HCT116 (cell line): ENCODE measurements around the gene S100A13. TPM values are rescaled to one million over a fixed set of nuclear protein-coding genes. Genes with fewer than 3 reads are reported as not detected.

Experiments used
- ATAC-seq: fragments of 200-7000 bp; cut with Tn5 transposase; 2 replicates; pipeline ENCODE4 v1.9.1; 2020; ENCODE audit warnings: mild to moderate bottlenecking, moderate library complexity
- BruUV-seq: library from RNA; stranded (reverse); fragments of 400-500 nt; replicated peaks from 2 replicates; lab custom pipeline; 2021; lab: Mats Ljungman, UMichigan
- CTCF ChIA-PET: fragments of 300-600 bp; sonication (Branson Sonifier 250); formaldehyde crosslinking; loops from one replicate; lab custom pipeline; 2021; ENCODE audit warnings: antibody characterized with exemption; lab: Charles Lee
- POLR2A ChIA-PET: fragments of 300-600, 350-600 bp; sonication (Branson Sonifier 250); formaldehyde crosslinking; loops from one replicate; lab custom pipeline; 2021; ENCODE audit warnings: antibody characterized with exemption; lab: Charles Lee
- RAD21 ChIA-PET, 2 experiments: fragments of 300-600 bp; sonication (Branson Sonifier 250); formaldehyde crosslinking; loops; one replicate each; lab custom pipeline; 2023; ENCODE audit warnings: low total read pairs in 2 of 2; ENCODE audit not compliant: uncharacterized antibody in 2 of 2, unreplicated experiment in 2 of 2, low non-redundant PET in 1 of 2; lab: Charles Lee
- DNase-seq: peaks from one replicate; pipeline ENCODE4 v3.0.0-alpha.2; 2010; ENCODE audit warnings: low read depth, low spot score
- H2AFZ ChIP-seq: fragments of 200-600 bp; shearing (Covaris generic), sonication (generic); 2 replicates; pipeline ENCODE4 v1.6.1; 2017; ENCODE audit warnings: low read depth, mixed run types, mixed read lengths, antibody characterized with exemption, low read length; ENCODE audit not compliant: poor library complexity, severe bottlenecking
- H3K27ac ChIP-seq: 2 replicates; pipeline ENCODE4 v1.5.1; 2012; ENCODE audit warnings: low read depth, low read length
- H3K27me3 ChIP-seq: fragments of 200-600 bp; sonication (generic); 2 replicates; pipeline ENCODE4 v1.6.1; 2016; ENCODE audit warnings: mixed run types, low read length, mixed read lengths; ENCODE audit not compliant: insufficient read depth
- H3K36me3 ChIP-seq, 2 experiments: fragments of 200-500 bp in 1 of 2; fragments of 200-600 bp in 1 of 2; sonication (Bioruptor generic) in 1 of 2; sonication (generic) in 1 of 2; 2 replicates each; pipeline versions ENCODE4 v1.5.1 to v1.6.1; 2014 to 2016; ENCODE audit warnings: low read length in 2 of 2, inconsistent platforms in 1 of 2, mixed read lengths in 1 of 2, mixed run types in 1 of 2; ENCODE audit not compliant: insufficient read depth in 2 of 2, control insufficient read depth in 1 of 2
- H3K4me1 ChIP-seq, 2 experiments: fragments of 200-600 bp in 1 of 2; sonication (generic) in 1 of 2; 2 replicates each; pipeline versions ENCODE4 v1.5.1 to v1.6.1; 2012 to 2017; ENCODE audit warnings: low read length in 2 of 2, inconsistent platforms in 1 of 2, mild to moderate bottlenecking in 1 of 2, mixed read lengths in 1 of 2, mixed run types in 1 of 2, moderate library complexity in 1 of 2; ENCODE audit not compliant: insufficient read depth in 2 of 2, control insufficient read depth in 1 of 2
- H3K4me2 ChIP-seq: fragments of 200-600 bp; sonication (generic); 2 replicates; pipeline ENCODE4 v1.6.1; 2017; ENCODE audit warnings: mixed run types, low read length, mixed read lengths
- H3K4me3 ChIP-seq, 2 experiments: fragments of 200-600 bp in 1 of 2; sonication (generic) in 1 of 2; replicated peaks in 1 of 2; 2 replicates each; pipeline ENCODE4 v1.5.1; 2011 to 2016; ENCODE audit warnings: low read length in 2 of 2, control low read depth in 1 of 2, low read depth in 1 of 2, mild to moderate bottlenecking in 1 of 2, mixed read lengths in 1 of 2, mixed run types in 1 of 2
- H3K79me2 ChIP-seq: fragments of 200-600 bp; sonication (generic); 2 replicates; pipeline ENCODE4 v1.6.1; 2017; ENCODE audit warnings: mild to moderate bottlenecking, mixed run types, low read length, moderate library complexity, mixed read lengths; ENCODE audit not compliant: insufficient read depth
- H3K9ac ChIP-seq: fragments of 200-600 bp; sonication (generic); 2 replicates; pipeline ENCODE4 v1.6.1; 2016; ENCODE audit warnings: low read length, mixed read lengths
- H3K9me2 ChIP-seq: fragments of 200-600 bp; sonication (generic), shearing (Covaris generic); 2 replicates; pipeline ENCODE4 v1.6.1; 2017; ENCODE audit warnings: mixed run types, mild to moderate bottlenecking, moderate library complexity; ENCODE audit not compliant: insufficient read depth
- H3K9me3 ChIP-seq, 2 experiments: fragments of 200-500 bp in 1 of 2; fragments of 200-600 bp in 1 of 2; sonication (Bioruptor generic) in 1 of 2; sonication (generic) in 1 of 2; 2 replicates each; pipeline ENCODE4 v1.6.1; 2014 to 2017; ENCODE audit warnings: low read length in 2 of 2, mixed read lengths in 2 of 2, inconsistent platforms in 1 of 2, low read depth in 1 of 2, mild to moderate bottlenecking in 1 of 2, mixed run types in 1 of 2, moderate library complexity in 1 of 2; ENCODE audit not compliant: control insufficient read depth in 1 of 2, insufficient read depth in 1 of 2
- H4K20me1 ChIP-seq: fragments of 200-600 bp; sonication (generic), shearing (Covaris generic); 2 replicates; pipeline ENCODE4 v1.6.1; 2017; ENCODE audit warnings: mixed run types, mild to moderate bottlenecking, moderate library complexity; ENCODE audit not compliant: insufficient read depth
- ELF1 ChIP-seq: IDR thresholded peaks from 2 replicates; pipeline ENCODE4 v1.6.1; 2012; ENCODE audit warnings: low read depth, borderline replicate concordance
- JUND ChIP-seq: IDR thresholded peaks from 2 replicates; pipeline ENCODE4 v1.6.1; 2012
- SIN3A ChIP-seq: IDR thresholded peaks from 2 replicates; pipeline ENCODE4 v1.6.1; 2012; ENCODE audit warnings: low read depth
- TCF7L2 ChIP-seq: IDR thresholded peaks from 2 replicates; pipeline ENCODE4 v1.7.0; 2011; ENCODE audit warnings: borderline replicate concordance, inconsistent platforms; ENCODE audit not compliant: insufficient read depth, insufficient read length; ENCODE audit errors: extremely low read depth
- YY1 ChIP-seq: IDR thresholded peaks from 2 replicates; pipeline ENCODE4 v1.6.1; 2011; ENCODE audit warnings: low read length, low read depth, moderate library complexity, mild to moderate bottlenecking; ENCODE audit not compliant: insufficient replicate concordance; ENCODE audit errors: extremely low read depth
- ZFX ChIP-seq: fragments of 450-650 bp; IDR thresholded peaks from 2 replicates; pipeline ENCODE4 v1.6.1; 2017
- ZNF274 ChIP-seq: fragments of 200-500 bp; sonication (Bioruptor generic); IDR thresholded peaks from 2 replicates; pipeline ENCODE4 v1.6.1; 2014; ENCODE audit warnings: mild to moderate bottlenecking, low read depth, low read length, inconsistent platforms
- intact Hi-C: fragments of 100-400 bp; cut with micrococcal nuclease; formaldehyde crosslinking; loops from 2 replicates; pipeline ENCODE4 v1.10.0; 2022
- total RNA-seq: library from RNA; stranded (reverse); gene quantifications from one replicate; pipeline ENCODE4 v1.2.1, GENCODE V29; 2021; ENCODE audit not compliant: unreplicated experiment
- TF ChIP-seq, protein P1 (sequence below): IDR thresholded peaks from 2 replicates; pipeline ENCODE4 v1.6.1; 2011; ENCODE audit warnings: mild to moderate bottlenecking, low read length, moderate library complexity; ENCODE audit not compliant: insufficient replicate concordance; ENCODE audit errors: extremely low read depth
- TF ChIP-seq, protein P2 (sequence below): IDR thresholded peaks from 2 replicates; pipeline ENCODE4 v1.6.1; 2012; ENCODE audit warnings: low read depth

The S100A13 gene
- total RNA-seq, 1 experiment from 2014 or later: 143 TPM

DNA sequence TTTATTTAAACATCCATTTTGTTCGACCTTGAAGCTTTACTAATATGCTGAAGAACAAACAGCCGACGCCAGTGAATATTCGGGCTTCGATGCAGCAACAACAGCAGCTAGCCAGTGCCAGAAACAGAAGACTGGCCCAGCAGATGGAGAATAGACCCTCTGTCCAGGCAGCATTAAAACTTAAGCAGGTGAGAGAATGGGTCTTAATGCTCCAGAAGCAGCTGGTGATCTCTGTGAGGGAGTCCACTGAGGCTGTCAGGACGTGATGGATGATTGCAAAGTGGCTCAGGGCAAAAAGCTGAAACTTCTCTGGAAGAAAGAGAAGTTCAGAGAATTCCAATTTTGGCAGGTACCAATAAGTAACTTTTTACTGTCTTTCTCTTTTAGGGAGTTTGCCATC is 11.0 kb upstream of the S100A13 start:
- BruUV-seq: no TSS peak
- Histone ChIP-seq H3K79me2 (peaks cover 94% of the 10 kb centered on the region), H3K4me3 (no peak overlapping the region), H3K27ac (no peak overlapping the region), H2AFZ (no peak overlapping the region), H3K36me3 (peaks cover 62 to 74% of the 10 kb centered on the region in 2 experiments), H4K20me1 (peaks cover 4% of the 10 kb centered on the region; the same call in 1 of the 2 replicates), H3K27me3 (no peaks in the 10 kb centered on the region), H3K9me3 (no peaks in the 10 kb centered on the region), H3K9ac (no peak overlapping the region), H3K4me1 (peaks cover 7 to 13% of the 10 kb centered on the region in 2 experiments), H3K9me2 (no peaks in the 10 kb centered on the region), H3K4me2 (no peak overlapping the region)
- ChIA-PET RAD21 (no interaction called here), POLR2A (interaction anchor here (0.7 to 1.2 kb wide), 2 partner anchors 11 to 161 kb away, joined by 3 to 4 read pairs; partner anchors contain the start of gene S100A13), CTCF (interaction anchor here (1.2 kb wide), 1 partner anchor 11 kb away, joined by 5 read pairs; the partner anchor contains the start of gene S100A13)
- TF ChIP-seq TCF7L2 (no peak), JUND (no peak), ELF1 (no peak), ZFX (no peak), ZNF274 (no peak), SIN3A (no peak), YY1 (no peak)
- TF ChIP-seq, protein P1, sequence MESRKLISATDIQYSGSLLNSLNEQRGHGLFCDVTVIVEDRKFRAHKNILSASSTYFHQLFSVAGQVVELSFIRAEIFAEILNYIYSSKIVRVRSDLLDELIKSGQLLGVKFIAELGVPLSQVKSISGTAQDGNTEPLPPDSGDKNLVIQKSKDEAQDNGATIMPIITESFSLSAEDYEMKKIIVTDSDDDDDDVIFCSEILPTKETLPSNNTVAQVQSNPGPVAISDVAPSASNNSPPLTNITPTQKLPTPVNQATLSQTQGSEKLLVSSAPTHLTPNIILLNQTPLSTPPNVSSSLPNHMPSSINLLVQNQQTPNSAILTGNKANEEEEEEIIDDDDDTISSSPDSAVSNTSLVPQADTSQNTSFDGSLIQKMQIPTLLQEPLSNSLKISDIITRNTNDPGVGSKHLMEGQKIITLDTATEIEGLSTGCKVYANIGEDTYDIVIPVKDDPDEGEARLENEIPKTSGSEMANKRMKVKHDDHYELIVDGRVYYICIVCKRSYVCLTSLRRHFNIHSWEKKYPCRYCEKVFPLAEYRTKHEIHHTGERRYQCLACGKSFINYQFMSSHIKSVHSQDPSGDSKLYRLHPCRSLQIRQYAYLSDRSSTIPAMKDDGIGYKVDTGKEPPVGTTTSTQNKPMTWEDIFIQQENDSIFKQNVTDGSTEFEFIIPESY: no peak
- TF ChIP-seq, protein P2, sequence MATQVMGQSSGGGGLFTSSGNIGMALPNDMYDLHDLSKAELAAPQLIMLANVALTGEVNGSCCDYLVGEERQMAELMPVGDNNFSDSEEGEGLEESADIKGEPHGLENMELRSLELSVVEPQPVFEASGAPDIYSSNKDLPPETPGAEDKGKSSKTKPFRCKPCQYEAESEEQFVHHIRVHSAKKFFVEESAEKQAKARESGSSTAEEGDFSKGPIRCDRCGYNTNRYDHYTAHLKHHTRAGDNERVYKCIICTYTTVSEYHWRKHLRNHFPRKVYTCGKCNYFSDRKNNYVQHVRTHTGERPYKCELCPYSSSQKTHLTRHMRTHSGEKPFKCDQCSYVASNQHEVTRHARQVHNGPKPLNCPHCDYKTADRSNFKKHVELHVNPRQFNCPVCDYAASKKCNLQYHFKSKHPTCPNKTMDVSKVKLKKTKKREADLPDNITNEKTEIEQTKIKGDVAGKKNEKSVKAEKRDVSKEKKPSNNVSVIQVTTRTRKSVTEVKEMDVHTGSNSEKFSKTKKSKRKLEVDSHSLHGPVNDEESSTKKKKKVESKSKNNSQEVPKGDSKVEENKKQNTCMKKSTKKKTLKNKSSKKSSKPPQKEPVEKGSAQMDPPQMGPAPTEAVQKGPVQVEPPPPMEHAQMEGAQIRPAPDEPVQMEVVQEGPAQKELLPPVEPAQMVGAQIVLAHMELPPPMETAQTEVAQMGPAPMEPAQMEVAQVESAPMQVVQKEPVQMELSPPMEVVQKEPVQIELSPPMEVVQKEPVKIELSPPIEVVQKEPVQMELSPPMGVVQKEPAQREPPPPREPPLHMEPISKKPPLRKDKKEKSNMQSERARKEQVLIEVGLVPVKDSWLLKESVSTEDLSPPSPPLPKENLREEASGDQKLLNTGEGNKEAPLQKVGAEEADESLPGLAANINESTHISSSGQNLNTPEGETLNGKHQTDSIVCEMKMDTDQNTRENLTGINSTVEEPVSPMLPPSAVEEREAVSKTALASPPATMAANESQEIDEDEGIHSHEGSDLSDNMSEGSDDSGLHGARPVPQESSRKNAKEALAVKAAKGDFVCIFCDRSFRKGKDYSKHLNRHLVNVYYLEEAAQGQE: no peak
- DNase-seq (no peak), ATAC-seq (no peak)
- intact Hi-C loops: no loop called here
